Large intestine (tissue), 3 donors: Measurements from ENCODE around the gene FLNC. TPM values are rescaled to one million over a fixed set of nuclear protein-coding genes. Genes with fewer than 3 reads are reported as not detected.

Experiments used
- DNase-seq, 2 donors: peaks; one replicate each; pipeline versions ENCODE4 v3.0.0 to v3.0.0-alpha.2; 2013
- H3K27ac ChIP-seq: one replicate; pipeline ENCODE4 v1.5.1; 2013; ENCODE audit warnings: low read length
- H3K27me3 ChIP-seq: 2 replicates; pipeline ENCODE4 v1.6.1; 2013; ENCODE audit warnings: low read length; ENCODE audit not compliant: control insufficient read depth, insufficient read depth
- H3K36me3 ChIP-seq: 2 replicates; pipeline ENCODE4 v1.6.1; 2013; ENCODE audit warnings: low read length; ENCODE audit not compliant: control insufficient read depth, insufficient read depth
- H3K4me1 ChIP-seq: one replicate; pipeline ENCODE4 v1.6.1; 2013; ENCODE audit warnings: low read length; ENCODE audit not compliant: control insufficient read depth, insufficient read depth
- H3K4me3 ChIP-seq: one replicate; pipeline ENCODE4 v1.5.1; 2013; ENCODE audit warnings: low read length
- H3K9me3 ChIP-seq: one replicate; pipeline ENCODE4 v1.6.1; 2013; ENCODE audit warnings: mild to moderate bottlenecking, low read depth, low read length, moderate library complexity; ENCODE audit not compliant: control insufficient read depth
- WGBS: methylation state at CpG from one replicate; pipeline ENCODE4 v1.1.5; 2013; ENCODE audit warnings: low lambda C conversion rate; ENCODE audit not compliant: insufficient coverage; 5-methylcytosine and 5-hydroxymethylcytosine counted together
- polyA plus RNA-seq: library from polyadenylated mRNA; unstranded; fragments of 120-200 nt; gene quantifications from one replicate; pipeline ENCODE4 v1.2.1, GENCODE V29; 2013

The FLNC gene
- polyA plus RNA-seq, 1 donor: 53.3 TPM

- no CpG with 5 or more reads among the region's 5 CpGs for WGBS
- no peak for DNase-seq
- Histone ChIP-seq H3K4me3 (no peak overlapping the region), H3K27ac (no peak overlapping the region), H3K36me3 (peaks cover 7% of the 10 kb centered on the region), H3K4me1 (peaks cover 49% of the 10 kb centered on the region), H3K27me3 (peaks cover 8% of the 10 kb centered on the region), H3K9me3 (no peaks in the 10 kb centered on the region)
Observed at GRCh38 chr7:128871050-128871449, 40.8 kb downstream of the FLNC start.

- no peak for DNase-seq
- WGBS: no CpG with 5 or more reads among the region's 13 CpGs
- H3K4me1 ChIP-seq: peaks cover 62% of the 10 kb centered on the region
Observed at GRCh38 chr7:128872394-128872824, 42.2 kb downstream of the FLNC start.

DNA sequence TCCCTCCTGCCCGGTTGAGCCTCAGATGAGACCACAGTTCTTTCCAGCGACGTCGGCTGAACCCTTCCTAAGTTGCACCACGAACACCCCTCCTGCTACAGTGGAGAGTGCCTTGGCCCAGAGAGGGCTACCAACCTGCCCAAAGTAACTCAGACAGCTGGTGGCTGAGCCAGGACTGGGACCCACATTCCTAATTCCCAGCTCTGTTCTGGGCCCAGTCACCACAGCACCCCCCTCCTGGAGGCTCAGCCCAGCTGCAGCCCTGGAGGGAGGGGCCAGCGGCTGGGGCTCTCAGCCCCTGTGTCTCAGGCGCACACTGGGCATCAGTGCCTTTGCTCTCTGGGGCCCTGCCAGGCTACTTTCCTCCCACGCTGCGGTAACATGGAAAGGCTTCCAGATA, 43.0 kb downstream of the FLNC start:
- WGBS: no CpG with 5 or more reads among the region's 9 CpGs
- Histone ChIP-seq H3K4me3 (no peak overlapping the region), H3K4me1 (peaks cover 57% of the 10 kb centered on the region), H3K27me3 (peaks cover 8% of the 10 kb centered on the region), H3K27ac (no peak overlapping the region), H3K36me3 (no peaks in the 10 kb centered on the region), H3K9me3 (no peaks in the 10 kb centered on the region)
- no peak for DNase-seq

More at GRCh38 chr7:128872394-128872824, 42.2 kb downstream of the FLNC start:
- Histone ChIP-seq H3K27me3 (peaks cover 8% of the 10 kb centered on the region), H3K27ac (no peak overlapping the region), H3K36me3 (no peaks in the 10 kb centered on the region), H3K4me3 (no peak overlapping the region), H3K9me3 (no peaks in the 10 kb centered on the region)

DNA sequence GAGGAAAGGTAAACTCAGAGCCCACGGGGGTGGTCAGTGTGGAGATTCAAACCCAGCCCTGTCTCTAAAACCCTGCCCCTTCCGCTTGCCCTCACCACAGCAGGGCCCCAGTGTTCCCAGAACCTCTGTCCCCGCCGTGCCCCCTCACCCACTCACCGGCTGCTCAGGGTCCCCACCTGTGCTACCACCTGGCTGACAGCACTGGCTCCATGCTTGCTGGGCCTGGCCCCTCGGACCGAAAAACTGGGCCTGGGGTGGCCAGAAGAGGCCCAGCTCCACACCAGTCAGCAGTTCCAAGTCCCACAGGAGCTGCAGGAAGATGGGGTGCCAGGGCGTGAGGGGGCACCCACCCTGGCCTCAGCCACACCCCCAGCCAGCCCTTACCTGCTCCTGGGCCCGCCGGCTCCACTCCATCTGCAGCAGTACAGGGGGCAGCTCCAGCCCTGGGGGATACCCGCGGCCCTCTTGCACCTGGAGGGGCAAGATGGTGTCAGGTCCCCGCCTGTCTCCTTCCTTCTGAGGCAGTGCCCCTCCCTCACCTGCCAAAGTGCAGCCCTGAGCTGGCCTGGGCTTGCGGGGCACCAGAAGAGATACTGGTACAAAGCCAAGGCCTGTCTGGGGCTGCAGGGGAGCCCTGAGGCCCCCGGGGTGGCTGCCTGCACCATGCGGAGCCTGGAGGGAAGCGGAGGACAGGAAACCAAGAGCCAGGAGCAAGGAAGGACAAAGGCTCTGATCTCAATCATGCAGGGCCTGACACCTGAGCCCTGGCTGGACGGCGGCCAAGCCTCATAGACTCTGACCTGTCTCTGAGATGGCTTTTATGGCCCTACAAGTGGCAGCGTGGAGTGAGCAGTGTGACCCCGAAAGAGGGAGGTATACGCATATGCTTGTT, 44.2 kb downstream of the FLNC start:
- peak overlapping the region; percentile 66 for H3K27ac ChIP-seq

GRCh38 chr7:128875523-128875948, 45.3 kb downstream of the FLNC start:
- Histone ChIP-seq H3K4me1 (peaks cover 45% of the 10 kb centered on the region), H3K27me3 (peaks cover 1% of the 10 kb centered on the region), H3K4me3 (no peak overlapping the region), H3K36me3 (no peaks in the 10 kb centered on the region), H3K27ac (no peak overlapping the region), H3K9me3 (peaks cover 4% of the 10 kb centered on the region)
- WGBS: no CpG with 5 or more reads among the region's 8 CpGs
- DNase-seq: no peak

More for the DNA sequence above, 44.2 kb downstream of the FLNC start:
- Histone ChIP-seq H3K27me3 (peaks cover 8% of the 10 kb centered on the region), H3K9me3 (peaks cover 1% of the 10 kb centered on the region), H3K4me3 (peak overlapping the region; percentile 17), H3K36me3 (no peaks in the 10 kb centered on the region), H3K4me1 (peaks cover 50% of the 10 kb centered on the region)
- no CpG with 5 or more reads among the region's 22 CpGs for WGBS
- peak; percentile 88 to 94 for DNase-seq

- DNase-seq: peak; percentile 57 to 73
- WGBS: no CpG with 5 or more reads among the region's 3 CpGs
- Histone ChIP-seq H3K27ac (no peak overlapping the region), H3K36me3 (no peaks in the 10 kb centered on the region), H3K4me1 (peaks cover 45% of the 10 kb centered on the region), H3K9me3 (peaks cover 4% of the 10 kb centered on the region), H3K27me3 (no peaks in the 10 kb centered on the region), H3K4me3 (no peak overlapping the region)
Observed at GRCh38 chr7:128876127-128876526, 45.9 kb downstream of the FLNC start.

DNA sequence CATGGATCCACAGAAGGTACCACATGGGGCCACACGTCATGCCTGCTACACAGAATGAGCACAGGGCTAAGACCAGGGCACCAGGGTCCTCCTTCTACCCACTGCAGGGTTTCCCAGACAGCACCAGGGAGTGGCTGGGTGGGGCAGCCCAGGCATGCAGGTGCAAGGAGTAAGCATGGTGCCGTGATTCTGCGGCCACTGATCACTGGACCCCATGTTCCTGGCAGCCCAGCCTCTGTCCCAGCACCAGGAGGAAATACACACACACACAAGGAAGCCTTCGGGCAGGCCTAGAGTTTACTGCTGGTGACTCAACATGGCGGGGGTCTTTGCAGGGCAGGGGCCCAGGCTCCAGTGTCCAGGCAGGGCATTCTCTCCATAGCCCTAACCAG, 46.4 kb downstream of the FLNC start:
- Histone ChIP-seq H3K36me3 (no peaks in the 10 kb centered on the region), H3K4me3 (no peak overlapping the region), H3K4me1 (peaks cover 45% of the 10 kb centered on the region), H3K9me3 (peaks cover 4% of the 10 kb centered on the region), H3K27me3 (no peaks in the 10 kb centered on the region), H3K27ac (no peak overlapping the region)
- peak; percentile 77 to 79 for DNase-seq
- no CpG with 5 or more reads among the region's 5 CpGs for WGBS

GRCh38 chr7:128876978-128877755, 47.0 kb downstream of the FLNC start:
- Histone ChIP-seq H3K27ac (no peak overlapping the region), H3K9me3 (peaks cover 4% of the 10 kb centered on the region), H3K4me1 (peaks cover 45% of the 10 kb centered on the region), H3K4me3 (no peak overlapping the region), H3K27me3 (no peaks in the 10 kb centered on the region), H3K36me3 (no peaks in the 10 kb centered on the region)
- DNase-seq: no peak
- WGBS: no CpG with 5 or more reads among the region's 32 CpGs

- Histone ChIP-seq H3K36me3 (no peaks in the 10 kb centered on the region), H3K4me3 (no peak overlapping the region), H3K27ac (no peak overlapping the region), H3K9me3 (peaks cover 4% of the 10 kb centered on the region), H3K4me1 (peaks cover 44% of the 10 kb centered on the region), H3K27me3 (no peaks in the 10 kb centered on the region)
- DNase-seq: no peak
- no CpG with 5 or more reads among the region's 4 CpGs for WGBS
Observed at GRCh38 chr7:128877756-128878120, 47.5 kb downstream of the FLNC start.

DNA sequence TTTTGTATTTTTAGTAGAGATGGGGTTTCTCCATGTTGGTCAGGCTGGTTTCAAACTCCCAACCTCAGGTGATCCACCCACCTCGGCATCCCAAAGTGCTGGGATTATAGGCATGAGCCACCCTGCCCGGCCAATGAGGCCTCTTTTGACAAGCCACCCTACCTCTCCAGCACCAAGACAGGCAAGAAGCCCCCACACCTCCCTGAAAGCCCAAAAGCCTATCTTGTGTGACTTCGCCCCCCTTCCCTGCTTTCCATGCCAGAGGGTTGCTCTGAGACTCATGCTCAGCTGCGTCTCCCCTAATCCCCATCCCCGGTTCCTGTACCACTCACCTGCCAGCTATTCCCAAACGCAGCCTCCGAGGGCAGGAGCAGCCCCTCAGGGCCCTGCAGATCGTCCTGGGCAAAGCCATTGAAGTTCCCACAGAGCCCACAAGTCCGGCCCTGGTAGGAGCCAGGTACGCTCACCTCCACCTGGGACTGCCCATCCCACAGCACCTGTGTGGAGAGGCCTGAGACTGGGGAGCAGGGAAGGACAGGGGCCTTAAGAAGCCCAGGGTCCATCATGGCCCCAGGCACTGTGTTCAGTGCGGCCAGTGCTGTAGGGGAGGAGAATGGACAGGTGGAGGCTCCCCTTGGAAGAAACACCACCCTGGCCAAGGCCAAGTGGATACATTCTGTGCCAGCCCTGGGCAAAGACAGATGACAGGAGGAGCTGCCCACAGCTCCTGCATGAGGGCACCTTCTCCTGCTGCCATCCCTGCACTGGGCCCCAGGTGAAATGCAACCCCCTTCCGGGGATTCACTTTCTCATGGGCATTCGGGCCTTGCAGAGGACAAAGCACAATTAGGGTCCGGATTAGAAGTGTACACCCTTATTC, 48.3 kb downstream of the FLNC start:
- no peaks in the 10 kb centered on the region for H3K27me3 ChIP-seq
- H3K9me3 ChIP-seq: peaks cover 4% of the 10 kb centered on the region
- WGBS: no CpG with 5 or more reads among the region's 14 CpGs
- no peaks in the 10 kb centered on the region for H3K36me3 ChIP-seq
- DNase-seq: no peak
- no peak overlapping the region for H3K4me3 ChIP-seq
- no peak overlapping the region for H3K27ac ChIP-seq
- H3K4me1 ChIP-seq: peaks cover 37% of the 10 kb centered on the region
